ENCODE data around the gene TWNK. TPM values are rescaled to one million over a fixed set of nuclear protein-coding genes. Genes with fewer than 3 reads are reported as not detected.

Gene TWNK
- total and polyA plus RNA-seq, 2 of the 4 experiments (the other 2 are of a cell fraction) = 7.7 to 8.8 TPM

GRCh38 chr10:101035916-101036702 is 48.8 kb downstream of the TWNK start:
- H3K36me3 ChIP-seq (ENCODE audit: control insufficient read depth, insufficient read depth, low read length) = peaks cover 49% of the 10 kb centered on the region
- 84% methylated on average over 4 of the region's 10 CpGs; no CpG with 5 or more reads in 1 of the 2 experiments for WGBS, 2 experiments (ENCODE audit: extremely low coverage in 2 of 2, insufficient read length in 1 of 2)
- H3K79me1 ChIP-seq (ENCODE audit: low read depth in 1 of 2, low read length in 2 of 2) = peaks cover 21 to 66% of the 10 kb centered on the region in 2 experiments; a peak in 3 of 4 replicates
- in situ Hi-C loops (cut with MboI; ENCODE audit: low sequenced_read_pairs) = no loop called here
- no peaks in the 10 kb centered on the region for H3K27me3 ChIP-seq (ENCODE audit: control insufficient read depth, insufficient read depth, low read length)
- H3K27ac ChIP-seq (ENCODE audit: insufficient read depth, low read length) = no peak overlapping the region
- H3K18ac ChIP-seq (ENCODE audit: low read depth, low read length) = no peak overlapping the region
- H3K4me2 ChIP-seq (ENCODE audit: low read depth, low read length) = no peak overlapping the region
- dilution Hi-C loops (cut with HindIII; ENCODE audit: low sequenced_read_pairs, unreplicated experiment) = no loop called here
- intact Hi-C loops (cut with micrococcal nuclease) = no loop called here
- no peak overlapping the region for H3K56ac ChIP-seq (ENCODE audit: extremely low read depth, insufficient read depth, low read length)
- peaks cover 2% of the 10 kb centered on the region for H3K4me1 ChIP-seq (ENCODE audit: control insufficient read depth, insufficient read depth, low read length)
- no peak overlapping the region for H3K4ac ChIP-seq (ENCODE audit: low read depth, low read length)
- no peak overlapping the region for H2AK9ac ChIP-seq (replicated peaks; ENCODE audit: low read depth, low read length, poor library complexity)
- DNase-seq = no peak
- no peak overlapping the region for H2BK5ac ChIP-seq (ENCODE audit: low read depth, low read length, poor library complexity, severe bottlenecking)
- peaks cover 2% of the 10 kb centered on the region; the same call in 1 of the 2 replicates for H3K9me1 ChIP-seq (ENCODE audit: insufficient read depth, low read length)
- H3K23ac ChIP-seq (ENCODE audit: low read depth, low read length) = no peak overlapping the region
- H2AK5ac ChIP-seq (ENCODE audit: low read depth, low read length) = no peak overlapping the region
- no peak overlapping the region for H2BK20ac ChIP-seq (ENCODE audit: low read depth, low read length)
- H3K9ac ChIP-seq (ENCODE audit: low read depth, low read length) = no peak overlapping the region
- H2BK15ac ChIP-seq (ENCODE audit: low read depth, low read length) = no peak overlapping the region
- CTCF ChIA-PET = no interaction called here
- H4K20me1 ChIP-seq (ENCODE audit: insufficient read depth, low read length) = peaks cover 36% of the 10 kb centered on the region
- H2AFZ ChIP-seq (replicated peaks; ENCODE audit: low read length, poor library complexity) = no peak overlapping the region
- no peak overlapping the region for H4K8ac ChIP-seq (ENCODE audit: low read depth in 2 of 2, low read length in 2 of 2)
- no peak overlapping the region for H3K4me3 ChIP-seq (ENCODE audit: insufficient read depth, low read depth, low read length)
- no peak overlapping the region for H4K91ac ChIP-seq (ENCODE audit: insufficient read depth, low read depth, low read length)
- no peak overlapping the region for H4K5ac ChIP-seq (ENCODE audit: low read depth, low read length)
- no peak overlapping the region for H3K14ac ChIP-seq (replicated peaks; ENCODE audit: low read depth, low read length)
- BruUV-seq (replicated peaks) = no TSS peak
- no peak overlapping the region for H2BK120ac ChIP-seq (ENCODE audit: low read depth, low read length)
- ATAC-seq (ENCODE audit: low read depth) = no peak
- no peaks in the 10 kb centered on the region for H3K9me3 ChIP-seq (ENCODE audit: control insufficient read depth, insufficient read depth, low read length)
- TF ChIP-seq CTCF (conservative IDR thresholded peaks at IDR 0.05; ENCODE audit: low read depth, low read length) (no peak), POLR2A (IDR thresholded peaks at IDR 0.05; ENCODE audit: low read depth, low read length) (no peak), RCOR1 (IDR thresholded peaks at IDR 0.05; ENCODE audit: insufficient replicate concordance, low read length) (no peak), MXI1 (IDR thresholded peaks at IDR 0.05; ENCODE audit: borderline replicate concordance, low read depth, low read length) (no peak), MAZ (IDR thresholded peaks at IDR 0.05; ENCODE audit: borderline replicate concordance, low read depth, low read length) (no peak), SMC3 (IDR thresholded peaks at IDR 0.05; ENCODE audit: low read depth, low read length) (no peak), RAD21 (IDR thresholded peaks at IDR 0.05; ENCODE audit: low read length) (no peak), BHLHE40 (IDR thresholded peaks at IDR 0.05; ENCODE audit: low read depth, low read length) (no peak), ELK1 (IDR thresholded peaks at IDR 0.05; ENCODE audit: borderline replicate concordance, low read depth, low read length) (no peak), FOS (IDR thresholded peaks at IDR 0.05; ENCODE audit: low read depth, low read length) (no peak), MAFK (IDR thresholded peaks at IDR 0.05; ENCODE audit: low read depth, low read length) (no peak), USF2 (IDR thresholded peaks at IDR 0.05; ENCODE audit: low read depth, low read length) (no peak), RFX5 (IDR thresholded peaks at IDR 0.05; ENCODE audit: low read depth, low read length) (no peak), CHD1 (IDR thresholded peaks at IDR 0.05; ENCODE audit: low read depth, low read length) (no peak), NFE2L2 (IDR thresholded peaks at IDR 0.05; ENCODE audit: low read depth, low read length) (no peak), CEBPB (IDR thresholded peaks at IDR 0.05; ENCODE audit: low read depth, low read length) (no peak)
- POLR2A ChIA-PET (ENCODE audit: unreplicated experiment) = no interaction called here
